ENCODE measurements around the gene ACTG1. TPM values are rescaled to one million over a fixed set of nuclear protein-coding genes. Genes with fewer than 3 reads are reported as not detected.

The ACTG1 gene
- total and polyA plus RNA-seq, 9 of the 15 experiments (the other 6 are each of a cell fraction or from before 2014, with no cell fraction given), result 224 to 1,775 (median 568) TPM

DNA sequence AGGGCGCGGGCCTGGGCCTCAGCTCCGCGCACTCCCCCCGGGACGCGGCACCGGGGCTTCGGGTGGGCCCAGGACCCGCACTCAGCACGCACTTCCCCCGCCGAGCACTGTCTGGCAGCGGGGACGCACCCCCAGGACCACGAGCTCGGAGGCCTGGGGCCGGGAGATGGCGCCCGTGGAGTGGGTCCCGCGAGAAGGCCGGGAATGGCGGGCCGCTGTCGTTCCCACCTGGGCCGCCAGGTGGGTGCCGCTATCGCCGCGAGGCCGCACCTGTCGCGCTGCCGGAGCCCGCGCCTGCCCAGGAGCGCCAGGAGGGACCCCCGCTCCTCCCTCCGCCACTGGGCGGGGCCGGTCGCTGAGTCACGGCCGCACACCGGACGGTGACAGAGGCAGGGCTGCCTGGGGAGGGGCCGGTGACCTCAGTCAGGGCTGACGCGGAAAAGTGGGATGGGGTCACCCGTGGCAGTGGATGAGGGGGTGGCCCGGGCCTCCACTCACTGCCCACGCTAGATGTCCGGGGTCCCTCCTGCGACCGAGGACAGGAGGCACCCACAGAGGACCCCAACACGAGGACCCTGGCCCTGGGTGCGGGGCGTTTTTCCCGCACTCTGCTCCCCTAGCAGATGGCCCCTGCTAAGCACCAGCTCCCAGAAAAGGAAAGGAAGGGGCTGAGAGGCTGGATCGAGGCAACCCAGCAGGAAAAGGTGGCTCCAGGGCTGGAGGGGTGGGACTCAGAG, 6.9 kb upstream of the ACTG1 start (continued):
- no peak for TF ChIP-seq TAF7 (tag; IDR thresholded peaks at IDR 0.05)
- TF ChIP-seq ELF1 (tag; IDR thresholded peaks at IDR 0.05), result no peak
- TF ChIP-seq PURB (CRISPR knock-in tag; IDR thresholded peaks at IDR 0.05; ENCODE audit: low read depth), result no peak
- TF ChIP-seq, protein P1, sequence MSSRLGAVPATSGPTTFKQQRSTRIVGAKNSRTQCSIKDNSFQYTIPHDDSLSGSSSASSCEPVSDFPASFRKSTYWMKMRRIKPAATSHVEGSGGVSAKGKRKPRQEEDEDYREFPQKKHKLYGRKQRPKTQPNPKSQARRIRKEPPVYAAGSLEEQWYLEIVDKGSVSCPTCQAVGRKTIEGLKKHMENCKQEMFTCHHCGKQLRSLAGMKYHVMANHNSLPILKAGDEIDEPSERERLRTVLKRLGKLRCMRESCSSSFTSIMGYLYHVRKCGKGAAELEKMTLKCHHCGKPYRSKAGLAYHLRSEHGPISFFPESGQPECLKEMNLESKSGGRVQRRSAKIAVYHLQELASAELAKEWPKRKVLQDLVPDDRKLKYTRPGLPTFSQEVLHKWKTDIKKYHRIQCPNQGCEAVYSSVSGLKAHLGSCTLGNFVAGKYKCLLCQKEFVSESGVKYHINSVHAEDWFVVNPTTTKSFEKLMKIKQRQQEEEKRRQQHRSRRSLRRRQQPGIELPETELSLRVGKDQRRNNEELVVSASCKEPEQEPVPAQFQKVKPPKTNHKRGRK (tag; IDR thresholded peaks at IDR 0.05), result no peak
- TF ChIP-seq ZBED1 (IDR thresholded peaks at IDR 0.05), result peak; percentile 77; the same call in 1 of the 2 replicates
- no peak for TF ChIP-seq U2AF2 (optimal IDR thresholded peaks at IDR 0.05; ENCODE audit: low read depth, low read length)
- peak; percentile 38; the same call in 1 of the 2 replicates for TF ChIP-seq EP400 (IDR thresholded peaks at IDR 0.05)
- TF ChIP-seq SRSF9 (IDR thresholded peaks at IDR 0.05; ENCODE audit: borderline replicate concordance, low read depth, low read length), result no peak
- TF ChIP-seq NR4A1 (CRISPR knock-in tag; IDR thresholded peaks at IDR 0.05), result no peak
- no peak for TF ChIP-seq NR4A1 (tag; IDR thresholded peaks at IDR 0.05)
- no peak for TF ChIP-seq DDX20 (tag; IDR thresholded peaks at IDR 0.05; ENCODE audit: low read depth)
- no peak for TF ChIP-seq TBL1XR1 (IDR thresholded peaks at IDR 0.05; ENCODE audit: low read length in 2 of 2)
- TF ChIP-seq FOXM1 (IDR thresholded peaks at IDR 0.05; ENCODE audit: low read depth), result no peak
- no peak for TF ChIP-seq FOXM1 (CRISPR knock-in tag; IDR thresholded peaks at IDR 0.05; ENCODE audit: low read depth)
- TF ChIP-seq, protein P2, sequence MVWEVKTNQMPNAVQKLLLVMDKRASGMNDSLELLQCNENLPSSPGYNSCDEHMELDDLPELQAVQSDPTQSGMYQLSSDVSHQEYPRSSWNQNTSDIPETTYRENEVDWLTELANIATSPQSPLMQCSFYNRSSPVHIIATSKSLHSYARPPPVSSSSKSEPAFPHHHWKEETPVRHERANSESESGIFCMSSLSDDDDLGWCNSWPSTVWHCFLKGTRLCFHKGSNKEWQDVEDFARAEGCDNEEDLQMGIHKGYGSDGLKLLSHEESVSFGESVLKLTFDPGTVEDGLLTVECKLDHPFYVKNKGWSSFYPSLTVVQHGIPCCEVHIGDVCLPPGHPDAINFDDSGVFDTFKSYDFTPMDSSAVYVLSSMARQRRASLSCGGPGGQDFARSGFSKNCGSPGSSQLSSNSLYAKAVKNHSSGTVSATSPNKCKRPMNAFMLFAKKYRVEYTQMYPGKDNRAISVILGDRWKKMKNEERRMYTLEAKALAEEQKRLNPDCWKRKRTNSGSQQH (CRISPR knock-in tag; IDR thresholded peaks at IDR 0.05), result no peak
- TF ChIP-seq CBFA2T2 (conservative IDR thresholded peaks at IDR 0.05), result no peak
- no peak for TF ChIP-seq MECOM (CRISPR knock-in tag; IDR thresholded peaks at IDR 0.05)
- TF ChIP-seq, protein P3, sequence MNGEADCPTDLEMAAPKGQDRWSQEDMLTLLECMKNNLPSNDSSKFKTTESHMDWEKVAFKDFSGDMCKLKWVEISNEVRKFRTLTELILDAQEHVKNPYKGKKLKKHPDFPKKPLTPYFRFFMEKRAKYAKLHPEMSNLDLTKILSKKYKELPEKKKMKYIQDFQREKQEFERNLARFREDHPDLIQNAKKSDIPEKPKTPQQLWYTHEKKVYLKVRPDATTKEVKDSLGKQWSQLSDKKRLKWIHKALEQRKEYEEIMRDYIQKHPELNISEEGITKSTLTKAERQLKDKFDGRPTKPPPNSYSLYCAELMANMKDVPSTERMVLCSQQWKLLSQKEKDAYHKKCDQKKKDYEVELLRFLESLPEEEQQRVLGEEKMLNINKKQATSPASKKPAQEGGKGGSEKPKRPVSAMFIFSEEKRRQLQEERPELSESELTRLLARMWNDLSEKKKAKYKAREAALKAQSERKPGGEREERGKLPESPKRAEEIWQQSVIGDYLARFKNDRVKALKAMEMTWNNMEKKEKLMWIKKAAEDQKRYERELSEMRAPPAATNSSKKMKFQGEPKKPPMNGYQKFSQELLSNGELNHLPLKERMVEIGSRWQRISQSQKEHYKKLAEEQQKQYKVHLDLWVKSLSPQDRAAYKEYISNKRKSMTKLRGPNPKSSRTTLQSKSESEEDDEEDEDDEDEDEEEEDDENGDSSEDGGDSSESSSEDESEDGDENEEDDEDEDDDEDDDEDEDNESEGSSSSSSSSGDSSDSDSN (IDR thresholded peaks at IDR 0.05; ENCODE audit: borderline replicate concordance in 1 of 2, low read depth in 2 of 2, low read length in 2 of 2), result 0 out of 4 replicates have a peak, but pooled peaks of 1 of the 2 experiments have one; percentile 15
- no peak for TF ChIP-seq FOXA1 (IDR thresholded peaks at IDR 0.05; ENCODE audit: borderline replicate concordance)
- no peak for TF ChIP-seq ZNF3 (CRISPR knock-in tag; IDR thresholded peaks at IDR 0.05)
- no peak for TF ChIP-seq SRSF3 (IDR thresholded peaks at IDR 0.05; ENCODE audit: insufficient read depth, low read length)
- TF ChIP-seq CCAR2 (IDR thresholded peaks at IDR 0.05; ENCODE audit: low read depth, low read length), result no peak
- TF ChIP-seq SREBF2 (CRISPR knock-in tag; IDR thresholded peaks at IDR 0.05), result no peak
- TF ChIP-seq, protein P4, sequence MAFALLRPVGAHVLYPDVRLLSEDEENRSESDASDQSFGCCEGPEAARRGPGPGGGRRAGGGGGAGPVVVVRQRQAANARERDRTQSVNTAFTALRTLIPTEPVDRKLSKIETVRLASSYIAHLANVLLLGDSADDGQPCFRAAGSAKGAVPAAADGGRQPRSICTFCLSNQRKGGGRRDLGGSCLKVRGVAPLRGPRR (CRISPR knock-in tag; IDR thresholded peaks at IDR 0.05), result no peak

Measured in K562 (cell line).